NB4 (cell line): ENCODE data around the gene MAP3K9.

Source experiments
- CTCF ChIP-seq: IDR thresholded peaks from one replicate; pipeline ENCODE4 v1.5.1; 2012; ENCODE audit warnings: low read depth, low read length
- POLR2A ChIP-seq: IDR thresholded peaks from 2 replicates; pipeline ENCODE4 v1.6.1; 2011; ENCODE audit warnings: mild to moderate bottlenecking; ENCODE audit not compliant: insufficient read length; ENCODE audit errors: extremely low read depth

GRCh38 chr14:70696026-70696425, 113.3 kb downstream of the MAP3K9 start:
- no peak for TF ChIP-seq CTCF
- TF ChIP-seq POLR2A: no peak
